ENCODE results near the gene DNASE1L2.

GRCh38 chr16:2280981-2281542 lies 44.8 kb downstream of the DNASE1L2 start:
- TF ChIP-seq CTCF (IDR thresholded peaks at IDR 0.05) (no peak), POLR2A (IDR thresholded peaks at IDR 0.05) (no peak)

All from testis (tissue), 2 donors.